Endothelial cell of umbilical vein (primary cell): ENCODE results near the gene ARHGEF19. TPM values are rescaled to one million over a fixed set of nuclear protein-coding genes. Genes with fewer than 3 reads are reported as not detected.
A peak's percentile ranks its signal among the peaks of the same experiment; 100 is the strongest.

Experiments used
- BruUV-seq: library from RNA; stranded (reverse); fragments of 400-500 nt; replicated peaks from 2 replicates; lab custom pipeline; 2021; lab: Mats Ljungman, UMichigan
- CTCF ChIA-PET: fragments of 300-600, 350-600 bp; sonication (Branson Sonifier 250); formaldehyde crosslinking; loops from one replicate; lab custom pipeline; 2021; ENCODE audit warnings: antibody characterized with exemption, inconsistent platforms; lab: Charles Lee
- POLR2A ChIA-PET: fragments of 300-600, 350-600 bp; sonication (Branson Sonifier 250); formaldehyde crosslinking; loops from one replicate; lab custom pipeline; 2021; ENCODE audit warnings: antibody characterized with exemption, inconsistent platforms; lab: Charles Lee
- DNase-seq: peaks from one replicate; pipeline ENCODE4 v3.0.0-alpha.2; 2011; ENCODE audit warnings: low read depth, low spot score
- FAIRE-seq: peaks from 2 replicates; lab custom pipeline; 2011; peaks lifted over from hg19 to GRCh38; lab: Jason Lieb, UNC
- H2AFZ ChIP-seq: 2 replicates; pipeline ENCODE4 v1.6.0; 2012; ENCODE audit warnings: low read depth, low read length, control low read depth, inconsistent platforms
- H3K27ac ChIP-seq: 2 replicates; pipeline ENCODE4 v1.5.1; 2011; ENCODE audit warnings: low read depth, mild to moderate bottlenecking, control low read depth, low read length, moderate library complexity; ENCODE audit not compliant: insufficient read depth
- H3K27me3 ChIP-seq, 2 experiments: 2 replicates each; pipeline versions ENCODE4 v1.6.0 to v1.6.1; 2011; ENCODE audit warnings: low read length in 2 of 2, mixed read lengths in 1 of 2; ENCODE audit not compliant: control insufficient read depth in 2 of 2, insufficient read depth in 2 of 2
- H3K36me3 ChIP-seq, 2 experiments: 2 replicates in 1 of 2; 3 replicates in 1 of 2; pipeline ENCODE4 v1.5.1; 2011; ENCODE audit warnings: low read length in 2 of 2, mild to moderate bottlenecking in 1 of 2, moderate library complexity in 1 of 2; ENCODE audit not compliant: control insufficient read depth in 2 of 2, insufficient read depth in 2 of 2; ENCODE audit errors: extremely low read depth in 1 of 2
- H3K4me1 ChIP-seq: 3 replicates; pipeline ENCODE4 v1.5.1; 2011; ENCODE audit warnings: mild to moderate bottlenecking, low read length; ENCODE audit not compliant: control insufficient read depth, insufficient read depth; ENCODE audit errors: extremely low read depth
- H3K4me2 ChIP-seq: 2 replicates; pipeline ENCODE4 v1.6.1; 2011; ENCODE audit warnings: low read length, control low read depth, mixed read lengths; ENCODE audit not compliant: insufficient read depth
- H3K4me3 ChIP-seq, 3 experiments: fragments of 200-600 bp in 1 of 3; sonication (generic), shearing (Covaris generic) in 1 of 3; replicated peaks in 1 of 3; 2 replicates each; pipeline ENCODE4 v1.5.1; 2011 to 2016; ENCODE audit warnings: control low read depth in 3 of 3, low read length in 3 of 3, mild to moderate bottlenecking in 2 of 3, inconsistent platforms in 1 of 3, low read depth in 1 of 3, moderate library complexity in 1 of 3; ENCODE audit not compliant: insufficient read depth in 1 of 3
- H3K79me2 ChIP-seq: 2 replicates; pipeline ENCODE4 v1.6.0; 2012; ENCODE audit warnings: low read length, inconsistent platforms; ENCODE audit not compliant: control insufficient read depth, insufficient read depth
- H3K9ac ChIP-seq: replicated peaks from 2 replicates; pipeline ENCODE3; 2011; ENCODE audit warnings: low read length, control low read depth; ENCODE audit not compliant: insufficient read depth; ENCODE audit errors: extremely low read depth
- H3K9me1 ChIP-seq: replicated peaks from 3 replicates; pipeline ENCODE4 v1.6.0; 2011; ENCODE audit warnings: mild to moderate bottlenecking, low read length; ENCODE audit not compliant: control insufficient read depth, insufficient read depth; ENCODE audit errors: extremely low read depth
- H3K9me3 ChIP-seq: replicated peaks from 2 replicates; pipeline ENCODE4 v1.5.1; 2012; ENCODE audit warnings: low read length, inconsistent platforms; ENCODE audit not compliant: control insufficient read depth, insufficient read depth
- H4K20me1 ChIP-seq: replicated peaks from 2 replicates; pipeline ENCODE3; 2011; ENCODE audit warnings: mild to moderate bottlenecking, low read length; ENCODE audit not compliant: control insufficient read depth, insufficient read depth; ENCODE audit errors: extremely low read depth
- EZH2 ChIP-seq: IDR thresholded peaks from 2 replicates; pipeline ENCODE4 v1.6.1; 2012; ENCODE audit warnings: borderline replicate concordance, low read depth, mild to moderate bottlenecking, moderate library complexity, low read length, inconsistent platforms; ENCODE audit not compliant: severe bottlenecking
- FOS ChIP-seq: IDR thresholded peaks from 2 replicates; pipeline ENCODE4 v1.6.1; 2011; ENCODE audit warnings: mild to moderate bottlenecking, low read length, moderate library complexity, borderline replicate concordance; ENCODE audit not compliant: insufficient read depth
- GATA2 ChIP-seq: IDR thresholded peaks from 2 replicates; pipeline ENCODE4 v1.7.0; 2011; ENCODE audit warnings: low read depth, mild to moderate bottlenecking, moderate library complexity, mixed read lengths, low read length; ENCODE audit not compliant: insufficient read length, insufficient read depth
- JUN ChIP-seq: IDR thresholded peaks from 2 replicates; pipeline ENCODE4 v1.6.1; 2011; ENCODE audit warnings: borderline replicate concordance, low read depth; ENCODE audit not compliant: insufficient read length, insufficient read depth
- MYC ChIP-seq: IDR thresholded peaks from one replicate; pipeline ENCODE4 v1.6.1; 2011; ENCODE audit warnings: mild to moderate bottlenecking, low read depth, low read length
- POLR2A ChIP-seq: IDR thresholded peaks from 2 replicates; pipeline ENCODE4 v1.6.1; 2012; ENCODE audit warnings: low read depth, mild to moderate bottlenecking, control low read depth, low read length
- POLR2AphosphoS5 ChIP-seq: IDR thresholded peaks from 2 replicates; pipeline ENCODE4 v1.6.1; 2012; ENCODE audit warnings: low read depth, mild to moderate bottlenecking, control low read depth, low read length, moderate library complexity; ENCODE audit not compliant: insufficient read depth
- dilution Hi-C: fragments of 300-500 bp; cut with MboI; formaldehyde crosslinking; loops from one replicate; pipeline ENCODE4 v1.15.0; 2019; ENCODE audit warnings: low sequenced_read_pairs; ENCODE audit not compliant: extremely low pct_ligation_motif_present
- intact Hi-C: fragments of 100-400 bp; cut with micrococcal nuclease; formaldehyde crosslinking; loops from one replicate; pipeline ENCODE4 v1.10.0; 2022
- polyA plus RNA-seq, 4 experiments: library from polyadenylated mRNA; depleted of rRNA in 3 of 4; stranded (reverse) in 3 of 4; unstranded in 1 of 4; fragments of >200 nt; gene quantifications; 2 replicates each; pipeline versions ENCODE4 v1.2.1 to v1.2.3, GENCODE V29; 2011 to 2012; ENCODE audit warnings: missing spikeins in 1 of 4
- total RNA-seq: library from RNA; stranded (reverse); gene quantifications from 2 replicates; pipeline ENCODE4 v1.2.3, GENCODE V29; 2021
- TF ChIP-seq, protein P1 (sequence below): IDR thresholded peaks from 2 replicates; pipeline ENCODE4 v1.6.1; 2011; ENCODE audit not compliant: insufficient read depth, insufficient read length
- TF ChIP-seq, protein P2 (sequence below), 2 donors: IDR thresholded peaks; 1 replicate in 1 of 2; 2 replicates in 1 of 2; pipeline ENCODE4 v1.5.1; 2011; ENCODE audit warnings: low read length in 2 of 2, mild to moderate bottlenecking in 2 of 2, moderate library complexity in 2 of 2, control low read depth in 1 of 2, inconsistent platforms in 1 of 2, low read depth in 1 of 2; ENCODE audit not compliant: insufficient read depth in 1 of 2; ENCODE audit errors: extremely low read depth in 1 of 2

Gene ARHGEF19
- total and polyA plus RNA-seq, 2 donors (not counting 3 experiments of a cell fraction or from before 2014, with no cell fraction given), result 6.2 to 8.0 TPM

DNA sequence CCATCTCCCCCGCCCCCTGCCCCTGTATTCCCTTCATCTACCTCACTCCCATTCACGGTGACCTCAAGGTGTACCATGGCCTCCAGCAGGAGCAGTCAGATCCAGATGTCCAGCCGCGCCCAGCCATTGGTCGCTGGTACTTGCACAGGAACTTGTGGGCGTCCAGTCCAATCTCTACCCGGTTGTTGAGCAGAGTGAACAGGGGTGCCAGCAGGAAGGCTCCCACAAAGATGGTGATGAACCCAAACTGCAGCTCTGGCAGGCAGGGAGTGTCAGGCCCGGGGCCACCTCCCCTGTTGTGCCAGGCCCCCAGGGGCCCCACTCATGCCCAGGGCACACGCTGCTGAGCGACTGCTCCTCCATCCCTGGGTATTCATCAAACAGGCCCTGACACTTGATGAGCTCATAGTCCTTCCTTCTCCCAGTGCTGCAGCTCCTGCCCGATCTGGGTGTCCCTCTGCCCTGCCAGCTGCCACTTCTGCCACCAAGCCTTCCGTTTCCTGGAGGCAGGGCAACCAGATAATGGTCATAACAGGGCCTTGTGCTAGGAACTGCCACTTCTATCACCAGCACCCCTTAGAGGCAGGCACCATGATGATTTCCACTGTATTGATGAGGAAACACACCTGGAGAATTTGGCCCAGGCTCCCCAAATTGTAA lies 5.7 kb upstream of the ARHGEF19 start:
- Histone ChIP-seq H3K9me1 (no peaks in the 10 kb centered on the region), H3K27me3 (peaks cover 0 to 2% of the 10 kb centered on the region in 2 experiments), H3K4me2 (peak overlapping the region; percentile 53), H3K9me3 (no peaks in the 10 kb centered on the region), H3K27ac (no peak overlapping the region), H3K36me3 (no peaks in the 10 kb centered on the region), H3K4me3 (no peak overlapping the region), H4K20me1 (no peaks in the 10 kb centered on the region), H3K9ac (no peak overlapping the region), H2AFZ (no peak overlapping the region), H3K4me1 (peaks cover 8% of the 10 kb centered on the region), H3K79me2 (no peaks in the 10 kb centered on the region)
- DNase-seq (no peak), FAIRE-seq (no peak)
- intact Hi-C loops (no loop called here), dilution Hi-C loops (no loop called here)
- TF ChIP-seq EZH2, result no peak
- ChIA-PET CTCF (interaction anchor here (0.5 to 3.1 kb wide), 5 partner anchors 14 to 145 kb away, joined by 3 to 15 read pairs (median 9); no protein-coding TSS in a partner anchor), POLR2A (interaction anchor here (1.0 to 1.2 kb wide), 2 partner anchors 11 to 149 kb away, joined by 3 to 4 read pairs; partner anchors contain the start of gene SZRD1)
- no TSS peak for BruUV-seq

DNA sequence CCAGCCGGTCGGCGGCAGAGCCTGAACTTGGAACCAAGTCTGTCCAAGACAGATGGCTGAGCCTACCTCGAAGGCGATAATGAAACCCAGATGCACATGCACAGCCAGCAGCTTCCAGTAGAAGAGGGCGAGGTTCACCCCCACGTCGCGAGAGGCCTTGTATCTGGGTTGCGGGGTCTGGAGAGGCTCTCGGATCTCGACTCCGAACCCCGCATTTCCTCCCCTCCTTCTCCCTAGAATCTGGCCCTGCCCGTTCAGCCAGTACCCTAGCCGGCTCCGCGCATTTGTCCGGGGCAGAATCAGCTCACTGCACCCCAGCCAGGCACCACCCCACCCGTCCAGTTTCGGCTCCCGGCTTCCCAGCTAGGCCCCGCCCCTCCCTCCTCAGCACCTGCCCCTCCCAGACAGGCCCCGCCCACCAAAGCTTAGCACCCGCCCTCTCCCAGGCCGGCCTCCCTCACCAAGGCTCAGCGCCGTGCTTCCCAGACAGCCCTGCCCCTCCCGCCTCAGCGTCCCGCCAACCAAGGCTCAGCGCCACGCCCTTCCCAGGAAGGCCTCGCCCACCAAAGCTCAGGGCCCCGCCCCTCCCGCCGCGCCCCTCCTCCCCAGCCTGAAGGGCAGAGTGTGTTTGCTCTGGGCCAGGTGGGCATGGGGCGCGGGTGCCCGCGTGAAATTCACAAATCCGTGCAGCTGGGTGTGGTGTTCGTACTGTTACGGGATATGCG lies 4.8 kb upstream of the ARHGEF19 start:
- intact Hi-C loops, result loop anchor here (1.0 kb wide), 2 partner anchors 11 to 20 kb away; partner anchors contain the start of gene CPLANE2
- Histone ChIP-seq H4K20me1 (no peaks in the 10 kb centered on the region), H2AFZ (peak overlapping the region; percentile 96), H3K36me3 (no peaks in the 10 kb centered on the region), H3K9me1 (no peaks in the 10 kb centered on the region), H3K79me2 (no peaks in the 10 kb centered on the region), H3K9me3 (no peaks in the 10 kb centered on the region), H3K4me2 (peak overlapping the region; percentile 77), H3K4me1 (peaks cover 8% of the 10 kb centered on the region), H3K27me3 (peaks cover 0 to 2% of the 10 kb centered on the region in 2 experiments), H3K27ac (no peak overlapping the region), H3K9ac (no peak overlapping the region), H3K4me3 (peak overlapping the region; percentile 39 to 58 (median 42))
- FAIRE-seq (peak; percentile 98), DNase-seq (peak; percentile 96)
- CTCF ChIA-PET, result interaction anchor here (0.8 to 3.1 kb wide), 9 partner anchors 10 to 146 kb away, joined by 3 to 15 read pairs (median 3); partner anchors contain the start of gene FAM131C
- POLR2A ChIA-PET, result interaction anchor here (1.0 to 1.3 kb wide), 3 partner anchors 10 to 150 kb away, joined by 3 to 4 read pairs (median 4); partner anchors contain the start of gene SZRD1
- dilution Hi-C loops, result no loop called here
- no peak for TF ChIP-seq MYC
- TF ChIP-seq, protein P1, sequence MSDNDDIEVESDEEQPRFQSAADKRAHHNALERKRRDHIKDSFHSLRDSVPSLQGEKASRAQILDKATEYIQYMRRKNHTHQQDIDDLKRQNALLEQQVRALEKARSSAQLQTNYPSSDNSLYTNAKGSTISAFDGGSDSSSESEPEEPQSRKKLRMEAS, result no peak
- no peak for TF ChIP-seq JUN
- TF ChIP-seq, protein P2, sequence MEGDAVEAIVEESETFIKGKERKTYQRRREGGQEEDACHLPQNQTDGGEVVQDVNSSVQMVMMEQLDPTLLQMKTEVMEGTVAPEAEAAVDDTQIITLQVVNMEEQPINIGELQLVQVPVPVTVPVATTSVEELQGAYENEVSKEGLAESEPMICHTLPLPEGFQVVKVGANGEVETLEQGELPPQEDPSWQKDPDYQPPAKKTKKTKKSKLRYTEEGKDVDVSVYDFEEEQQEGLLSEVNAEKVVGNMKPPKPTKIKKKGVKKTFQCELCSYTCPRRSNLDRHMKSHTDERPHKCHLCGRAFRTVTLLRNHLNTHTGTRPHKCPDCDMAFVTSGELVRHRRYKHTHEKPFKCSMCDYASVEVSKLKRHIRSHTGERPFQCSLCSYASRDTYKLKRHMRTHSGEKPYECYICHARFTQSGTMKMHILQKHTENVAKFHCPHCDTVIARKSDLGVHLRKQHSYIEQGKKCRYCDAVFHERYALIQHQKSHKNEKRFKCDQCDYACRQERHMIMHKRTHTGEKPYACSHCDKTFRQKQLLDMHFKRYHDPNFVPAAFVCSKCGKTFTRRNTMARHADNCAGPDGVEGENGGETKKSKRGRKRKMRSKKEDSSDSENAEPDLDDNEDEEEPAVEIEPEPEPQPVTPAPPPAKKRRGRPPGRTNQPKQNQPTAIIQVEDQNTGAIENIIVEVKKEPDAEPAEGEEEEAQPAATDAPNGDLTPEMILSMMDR (IDR thresholded peaks at IDR 0.05; ENCODE audit: extremely low read depth in 1 of 2, insufficient read depth in 1 of 2, low read depth in 1 of 2, low read length in 2 of 2), result no peak
- no peak for TF ChIP-seq GATA2
- TF ChIP-seq FOS, result no peak
- no peak for TF ChIP-seq EZH2
- TF ChIP-seq POLR2AphosphoS5, result no peak
- TF ChIP-seq POLR2A, result no peak
- no TSS peak for BruUV-seq
